IMR-90 (cell line): ENCODE results near the gene DOCK4. TPM values are rescaled to one million over a fixed set of nuclear protein-coding genes. Genes with fewer than 3 reads are reported as not detected.

ENCODE experiments used
- ATAC-seq: fragments of 200-7000 bp; cut with Tn5 transposase; 2 replicates; pipeline ENCODE4 v1.9.1; 2020; ENCODE audit warnings: low read depth, mild to moderate bottlenecking, moderate library complexity
- BruUV-seq: library from RNA; stranded (reverse); fragments of 400-500 nt; replicated peaks from 2 replicates; lab custom pipeline; 2021; lab: Mats Ljungman, UMichigan
- CTCF ChIA-PET: fragments of 300-600 bp; formaldehyde crosslinking; extraction: SDS; loops from one replicate; lab custom pipeline; 2021; ENCODE audit warnings: antibody characterized with exemption; lab: Yijun Ruan, JAX
- POLR2A ChIA-PET: fragments of 300-600 bp; sonication (Branson Sonifier 250); formaldehyde crosslinking; loops from one replicate; lab custom pipeline; 2022; ENCODE audit warnings: antibody characterized with exemption; ENCODE audit not compliant: unreplicated experiment; lab: Charles Lee
- DNase-seq: peaks from one replicate; pipeline ENCODE4 v3.0.0; 2013
- H2AFZ ChIP-seq: replicated peaks from 2 replicates; pipeline ENCODE3; 2013; ENCODE audit warnings: low read length, mild to moderate bottlenecking; ENCODE audit not compliant: poor library complexity
- H2AK5ac ChIP-seq: 2 replicates; pipeline ENCODE4 v1.6.1; 2013; ENCODE audit warnings: low read depth, low read length, inconsistent platforms
- H2AK9ac ChIP-seq: replicated peaks from 2 replicates; pipeline ENCODE3; 2013; ENCODE audit warnings: mild to moderate bottlenecking, low read depth, low read length, moderate library complexity; ENCODE audit not compliant: poor library complexity
- H2BK120ac ChIP-seq: 2 replicates; pipeline ENCODE4 v1.6.1; 2013; ENCODE audit warnings: low read depth, low read length, inconsistent platforms
- H2BK15ac ChIP-seq: 3 replicates; pipeline ENCODE4 v1.6.1; 2013; ENCODE audit warnings: low read depth, low read length, inconsistent platforms
- H2BK20ac ChIP-seq: 2 replicates; pipeline ENCODE4 v1.6.1; 2013; ENCODE audit warnings: low read depth, mild to moderate bottlenecking, inconsistent platforms, low read length, moderate library complexity
- H2BK5ac ChIP-seq: 2 replicates; pipeline ENCODE4 v1.6.1; 2013; ENCODE audit warnings: mild to moderate bottlenecking, low read depth, low read length, inconsistent platforms; ENCODE audit not compliant: poor library complexity, severe bottlenecking
- H3K14ac ChIP-seq: replicated peaks from 2 replicates; pipeline ENCODE4 v1.6.1; 2013; ENCODE audit warnings: low read depth, low read length, inconsistent platforms
- H3K18ac ChIP-seq: 2 replicates; pipeline ENCODE4 v1.6.1; 2013; ENCODE audit warnings: low read depth, low read length, control low read depth
- H3K23ac ChIP-seq: 2 replicates; pipeline ENCODE4 v1.6.1; 2013; ENCODE audit warnings: low read depth, low read length, inconsistent platforms
- H3K27ac ChIP-seq: 2 replicates; pipeline ENCODE4 v1.5.1; 2013; ENCODE audit warnings: mild to moderate bottlenecking, control low read depth, low read length; ENCODE audit not compliant: insufficient read depth
- H3K27me3 ChIP-seq: 2 replicates; pipeline ENCODE4 v1.6.1; 2013; ENCODE audit warnings: low read length; ENCODE audit not compliant: control insufficient read depth, insufficient read depth
- H3K36me3 ChIP-seq: 2 replicates; pipeline ENCODE4 v1.6.1; 2013; ENCODE audit warnings: low read length, mixed read lengths; ENCODE audit not compliant: control insufficient read depth, insufficient read depth
- H3K4ac ChIP-seq: 2 replicates; pipeline ENCODE4 v1.6.1; 2013; ENCODE audit warnings: low read depth, low read length, inconsistent platforms
- H3K4me1 ChIP-seq: 2 replicates; pipeline ENCODE4 v1.6.1; 2013; ENCODE audit warnings: low read length, mixed read lengths; ENCODE audit not compliant: control insufficient read depth, insufficient read depth
- H3K4me2 ChIP-seq: 2 replicates; pipeline ENCODE4 v1.6.1; 2013; ENCODE audit warnings: low read depth, mild to moderate bottlenecking, control low read depth, low read length, moderate library complexity
- H3K4me3 ChIP-seq: 2 replicates; pipeline ENCODE4 v1.5.1; 2013; ENCODE audit warnings: low read depth, mild to moderate bottlenecking, control low read depth, low read length, moderate library complexity; ENCODE audit not compliant: insufficient read depth
- H3K56ac ChIP-seq: 2 replicates; pipeline ENCODE4 v1.6.1; 2013; ENCODE audit warnings: low read length, inconsistent platforms; ENCODE audit not compliant: insufficient read depth; ENCODE audit errors: extremely low read depth
- H3K79me1 ChIP-seq, 2 experiments: 2 replicates each; pipeline ENCODE4 v1.6.1; 2013; ENCODE audit warnings: low read length in 2 of 2, inconsistent platforms in 1 of 2, low read depth in 1 of 2
- H3K9ac ChIP-seq: 2 replicates; pipeline ENCODE4 v1.6.1; 2013; ENCODE audit warnings: low read depth, low read length, control low read depth
- H3K9me1 ChIP-seq: 2 replicates; pipeline ENCODE4 v1.6.1; 2013; ENCODE audit warnings: low read length, inconsistent platforms; ENCODE audit not compliant: insufficient read depth
- H3K9me3 ChIP-seq: 2 replicates; pipeline ENCODE4 v1.6.1; 2013; ENCODE audit warnings: low read length; ENCODE audit not compliant: control insufficient read depth, insufficient read depth
- H4K20me1 ChIP-seq: 2 replicates; pipeline ENCODE4 v1.6.1; 2013; ENCODE audit warnings: low read length, inconsistent platforms; ENCODE audit not compliant: insufficient read depth
- H4K5ac ChIP-seq: 2 replicates; pipeline ENCODE4 v1.6.1; 2013; ENCODE audit warnings: mild to moderate bottlenecking, low read depth, low read length, control low read depth
- H4K8ac ChIP-seq, 2 experiments: 2 replicates each; pipeline ENCODE4 v1.6.1; 2013; ENCODE audit warnings: low read depth in 2 of 2, low read length in 2 of 2, control low read depth in 1 of 2, inconsistent platforms in 1 of 2
- H4K91ac ChIP-seq: 2 replicates; pipeline ENCODE4 v1.6.1; 2013; ENCODE audit warnings: low read depth, low read length, inconsistent platforms; ENCODE audit not compliant: insufficient read depth
- BHLHE40 ChIP-seq: fragments of 150-350 bp; IDR thresholded peaks from 2 replicates; pipeline ENCODE4 v1.6.1; 2016; ENCODE audit warnings: mild to moderate bottlenecking, low read depth, low read length
- CEBPB ChIP-seq: IDR thresholded peaks from 2 replicates; pipeline ENCODE4 v1.6.1; 2012; ENCODE audit warnings: low read depth, low read length, improper control_type of control experiment
- CHD1 ChIP-seq: IDR thresholded peaks from 2 replicates; pipeline ENCODE4 v1.6.1; 2012; ENCODE audit warnings: low read depth, low read length, improper control_type of control experiment
- FOS ChIP-seq: fragments of 150-350 bp; IDR thresholded peaks from 2 replicates; pipeline ENCODE4 v1.6.1; 2016; ENCODE audit warnings: low read depth, low read length
- MAFK ChIP-seq: IDR thresholded peaks from 2 replicates; pipeline ENCODE4 v1.6.1; 2012; ENCODE audit warnings: low read depth, low read length, improper control_type of control experiment
- MAZ ChIP-seq: IDR thresholded peaks from 2 replicates; pipeline ENCODE4 v1.6.1; 2012; ENCODE audit warnings: low read depth, mild to moderate bottlenecking, low read length, improper control_type of control experiment, moderate library complexity, borderline replicate concordance
- MXI1 ChIP-seq: IDR thresholded peaks from 2 replicates; pipeline ENCODE4 v1.6.1; 2012; ENCODE audit warnings: low read depth, mild to moderate bottlenecking, low read length, moderate library complexity, borderline replicate concordance
- NFE2L2 ChIP-seq: fragments of 150-350 bp; IDR thresholded peaks from 2 replicates; pipeline ENCODE4 v1.6.1; 2016; ENCODE audit warnings: low read depth, mild to moderate bottlenecking, low read length
- POLR2A ChIP-seq: IDR thresholded peaks from 2 replicates; pipeline ENCODE4 v1.6.1; 2012; ENCODE audit warnings: mild to moderate bottlenecking, low read depth, low read length
- RAD21 ChIP-seq: IDR thresholded peaks from 2 replicates; pipeline ENCODE4 v1.6.1; 2012; ENCODE audit warnings: low read length, improper control_type of control experiment
- RCOR1 ChIP-seq: IDR thresholded peaks from 2 replicates; pipeline ENCODE4 v1.6.1; 2012; ENCODE audit warnings: mild to moderate bottlenecking, low read length, improper control_type of control experiment; ENCODE audit not compliant: insufficient replicate concordance
- RFX5 ChIP-seq: IDR thresholded peaks from 2 replicates; pipeline ENCODE4 v1.8.0; 2012; ENCODE audit warnings: low read depth, mild to moderate bottlenecking, low read length, moderate library complexity
- SMC3 ChIP-seq: fragments of 150-350 bp; IDR thresholded peaks from 2 replicates; pipeline ENCODE4 v1.6.1; 2016; ENCODE audit warnings: low read depth, mild to moderate bottlenecking, antibody characterized with exemption, low read length, moderate library complexity
- WGBS, 2 experiments: methylation state at CpG; one replicate each; pipeline versions ENCODE4 v1.1.5 to v1.1.7; 2013; ENCODE audit warnings: missing lambda C conversion rate in 2 of 2; ENCODE audit not compliant: insufficient read length in 1 of 2; ENCODE audit errors: extremely low coverage in 2 of 2; 5-methylcytosine and 5-hydroxymethylcytosine counted together
- dilution Hi-C: fragments of 300-500 bp; cut with HindIII; formaldehyde crosslinking; loops from one replicate; pipeline ENCODE4 v1.14.3; 2018; ENCODE audit warnings: low sequenced_read_pairs; ENCODE audit not compliant: unreplicated experiment
- in situ Hi-C: fragments of 300-500 bp; cut with MboI; formaldehyde crosslinking; loops from 3 replicates; pipeline ENCODE4 v1.14.3; 2019; ENCODE audit warnings: low sequenced_read_pairs, inconsistent platforms, mixed read lengths
- intact Hi-C: fragments of 100-400 bp; cut with micrococcal nuclease; formaldehyde crosslinking; loops from 2 replicates; pipeline ENCODE4 v1.10.0; 2022
- polyA plus RNA-seq, 3 experiments: library from polyadenylated mRNA; depleted of rRNA; stranded (reverse); fragments of >200 nt; gene quantifications; 2 replicates each; pipeline ENCODE4 v1.2.3, GENCODE V29; 2012; ENCODE audit warnings: low replicate concordance in 1 of 3
- total RNA-seq: library from RNA; depleted of rRNA; stranded (reverse); fragments of >200 nt; gene quantifications from 2 replicates; pipeline ENCODE4 v1.2.3, GENCODE V29; 2012
- TF ChIP-seq, protein P1 (sequence below): conservative IDR thresholded peaks from 2 replicates; pipeline ENCODE4 v1.5.1; 2012; ENCODE audit warnings: mild to moderate bottlenecking, low read depth, low read length, improper control_type of control experiment
- TF ChIP-seq, protein P2 (sequence below): fragments of 150-350 bp; IDR thresholded peaks from 2 replicates; pipeline ENCODE4 v1.6.1; 2016; ENCODE audit warnings: low read depth, mild to moderate bottlenecking, low read length, moderate library complexity, borderline replicate concordance
- TF ChIP-seq, protein P3 (sequence below): fragments of 150-350 bp; IDR thresholded peaks from 2 replicates; pipeline ENCODE4 v1.6.1; 2017; ENCODE audit warnings: mild to moderate bottlenecking, antibody characterized with exemption, low read length, low read depth

The DOCK4 gene
- total and polyA plus RNA-seq, 2 of the 4 experiments (the other 2 are of a cell fraction), result 4.4 to 12.2 TPM

DNA sequence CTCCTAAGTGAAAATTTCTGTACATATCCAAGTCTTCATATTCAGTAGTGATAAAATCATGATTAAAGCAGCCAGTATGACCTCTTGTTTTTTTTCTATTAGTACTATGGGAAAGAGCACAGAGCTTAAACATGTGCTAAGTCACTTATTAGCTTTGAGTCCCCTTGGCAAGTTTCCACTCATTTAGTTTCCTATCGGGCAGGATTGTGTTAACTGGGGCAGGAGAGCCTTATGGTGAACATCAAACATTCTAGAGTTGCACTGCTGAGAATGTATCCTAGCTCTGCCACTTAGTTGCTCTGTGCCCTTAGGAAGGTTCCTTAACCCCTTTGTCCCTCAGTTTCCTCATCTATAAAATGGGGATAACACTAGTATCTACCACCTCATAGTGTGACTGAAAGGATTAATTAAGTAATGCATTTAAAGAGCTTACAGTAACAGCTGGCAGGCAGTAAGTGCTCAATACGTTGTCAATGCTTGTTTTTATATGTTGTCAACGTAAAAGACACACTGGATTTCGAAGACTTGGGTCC, 117.6 kb downstream of the DOCK4 start:
- Histone ChIP-seq H3K56ac (no peak overlapping the region), H3K36me3 (no peaks in the 10 kb centered on the region), H2AK5ac (no peak overlapping the region), H3K23ac (no peak overlapping the region), H2BK20ac (no peak overlapping the region), H4K91ac (no peak overlapping the region), H3K4ac (no peak overlapping the region), H3K27me3 (no peaks in the 10 kb centered on the region), H2BK5ac (no peak overlapping the region), H3K9ac (no peak overlapping the region), H2AFZ (no peak overlapping the region), H4K8ac (no peak overlapping the region), H3K9me1 (no peaks in the 10 kb centered on the region), H2BK120ac (no peak overlapping the region), H4K20me1 (no peaks in the 10 kb centered on the region), H4K5ac (no peak overlapping the region), H3K4me3 (no peak overlapping the region), H3K14ac (no peak overlapping the region), H3K9me3 (no peaks in the 10 kb centered on the region), H3K4me2 (no peak overlapping the region), H2BK15ac (no peak overlapping the region), H3K4me1 (peaks cover 9% of the 10 kb centered on the region; the same call in 1 of the 2 replicates), H3K79me1 (peaks cover 0 to 3% of the 10 kb centered on the region in 2 experiments; a peak in 3 of 4 replicates), H2AK9ac (no peak overlapping the region), H3K18ac (no peak overlapping the region), H3K27ac (no peak overlapping the region)
- ATAC-seq (no peak), DNase-seq (no peak)
- in situ Hi-C loops, result no loop called here
- BruUV-seq, result no TSS peak
- CTCF ChIA-PET, result no interaction called here
- POLR2A ChIA-PET, result no interaction called here
- no CpG with 5 or more reads among the region's 4 CpGs for WGBS, 2 experiments
- intact Hi-C loops, result no loop called here
- dilution Hi-C loops, result no loop called here
- TF ChIP-seq MXI1 (no peak), RCOR1 (no peak), FOS (no peak), NFE2L2 (no peak), MAZ (no peak), POLR2A (no peak), RFX5 (no peak), RAD21 (no peak), CEBPB (no peak), CHD1 (no peak), BHLHE40 (no peak), SMC3 (no peak), MAFK (no peak)
- TF ChIP-seq, protein P1, sequence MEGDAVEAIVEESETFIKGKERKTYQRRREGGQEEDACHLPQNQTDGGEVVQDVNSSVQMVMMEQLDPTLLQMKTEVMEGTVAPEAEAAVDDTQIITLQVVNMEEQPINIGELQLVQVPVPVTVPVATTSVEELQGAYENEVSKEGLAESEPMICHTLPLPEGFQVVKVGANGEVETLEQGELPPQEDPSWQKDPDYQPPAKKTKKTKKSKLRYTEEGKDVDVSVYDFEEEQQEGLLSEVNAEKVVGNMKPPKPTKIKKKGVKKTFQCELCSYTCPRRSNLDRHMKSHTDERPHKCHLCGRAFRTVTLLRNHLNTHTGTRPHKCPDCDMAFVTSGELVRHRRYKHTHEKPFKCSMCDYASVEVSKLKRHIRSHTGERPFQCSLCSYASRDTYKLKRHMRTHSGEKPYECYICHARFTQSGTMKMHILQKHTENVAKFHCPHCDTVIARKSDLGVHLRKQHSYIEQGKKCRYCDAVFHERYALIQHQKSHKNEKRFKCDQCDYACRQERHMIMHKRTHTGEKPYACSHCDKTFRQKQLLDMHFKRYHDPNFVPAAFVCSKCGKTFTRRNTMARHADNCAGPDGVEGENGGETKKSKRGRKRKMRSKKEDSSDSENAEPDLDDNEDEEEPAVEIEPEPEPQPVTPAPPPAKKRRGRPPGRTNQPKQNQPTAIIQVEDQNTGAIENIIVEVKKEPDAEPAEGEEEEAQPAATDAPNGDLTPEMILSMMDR, result no peak
- TF ChIP-seq, protein P2, sequence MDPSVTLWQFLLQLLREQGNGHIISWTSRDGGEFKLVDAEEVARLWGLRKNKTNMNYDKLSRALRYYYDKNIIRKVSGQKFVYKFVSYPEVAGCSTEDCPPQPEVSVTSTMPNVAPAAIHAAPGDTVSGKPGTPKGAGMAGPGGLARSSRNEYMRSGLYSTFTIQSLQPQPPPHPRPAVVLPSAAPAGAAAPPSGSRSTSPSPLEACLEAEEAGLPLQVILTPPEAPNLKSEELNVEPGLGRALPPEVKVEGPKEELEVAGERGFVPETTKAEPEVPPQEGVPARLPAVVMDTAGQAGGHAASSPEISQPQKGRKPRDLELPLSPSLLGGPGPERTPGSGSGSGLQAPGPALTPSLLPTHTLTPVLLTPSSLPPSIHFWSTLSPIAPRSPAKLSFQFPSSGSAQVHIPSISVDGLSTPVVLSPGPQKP, result no peak
- TF ChIP-seq, protein P3, sequence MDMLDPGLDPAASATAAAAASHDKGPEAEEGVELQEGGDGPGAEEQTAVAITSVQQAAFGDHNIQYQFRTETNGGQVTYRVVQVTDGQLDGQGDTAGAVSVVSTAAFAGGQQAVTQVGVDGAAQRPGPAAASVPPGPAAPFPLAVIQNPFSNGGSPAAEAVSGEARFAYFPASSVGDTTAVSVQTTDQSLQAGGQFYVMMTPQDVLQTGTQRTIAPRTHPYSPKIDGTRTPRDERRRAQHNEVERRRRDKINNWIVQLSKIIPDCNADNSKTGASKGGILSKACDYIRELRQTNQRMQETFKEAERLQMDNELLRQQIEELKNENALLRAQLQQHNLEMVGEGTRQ, result no peak
